Forelimb muscle (tissue), 1 donor: Measurements from ENCODE around the gene PPP1CB. TPM values are rescaled to one million over a fixed set of nuclear protein-coding genes. Genes with fewer than 3 reads are reported as not detected.

Source experiments
- DNase-seq: peaks from one replicate; pipeline ENCODE4 v3.0.0-alpha.2; 2013; ENCODE audit warnings: low read depth
- polyA plus RNA-seq: library from polyadenylated mRNA; unstranded; fragments of 120-200 nt; gene quantifications from one replicate; pipeline ENCODE4 v1.2.1, GENCODE V29; 2013; ENCODE audit not compliant: insufficient read length

The PPP1CB gene
- polyA plus RNA-seq, 1 donor: 195 TPM

DNA sequence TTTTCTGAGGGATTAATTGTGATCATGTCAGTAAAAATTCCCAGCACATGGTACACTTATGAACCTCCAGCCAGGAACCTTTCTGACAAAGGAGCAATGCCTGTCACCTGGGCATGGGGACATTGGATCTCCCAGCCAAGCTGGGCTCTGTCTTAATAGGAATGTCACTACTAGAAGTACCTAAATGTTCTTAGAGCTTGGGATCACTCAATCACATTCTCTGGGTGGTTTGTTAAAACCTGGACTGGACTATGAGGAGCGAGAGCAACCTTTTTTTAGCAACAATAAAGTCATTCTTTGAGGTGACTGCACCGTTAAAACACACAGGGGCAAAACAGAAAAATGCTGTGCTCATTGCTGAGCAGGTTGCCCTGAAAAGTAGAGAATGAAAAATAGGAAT, 6.4 kb upstream of the PPP1CB start:
- no peak for DNase-seq

DNA sequence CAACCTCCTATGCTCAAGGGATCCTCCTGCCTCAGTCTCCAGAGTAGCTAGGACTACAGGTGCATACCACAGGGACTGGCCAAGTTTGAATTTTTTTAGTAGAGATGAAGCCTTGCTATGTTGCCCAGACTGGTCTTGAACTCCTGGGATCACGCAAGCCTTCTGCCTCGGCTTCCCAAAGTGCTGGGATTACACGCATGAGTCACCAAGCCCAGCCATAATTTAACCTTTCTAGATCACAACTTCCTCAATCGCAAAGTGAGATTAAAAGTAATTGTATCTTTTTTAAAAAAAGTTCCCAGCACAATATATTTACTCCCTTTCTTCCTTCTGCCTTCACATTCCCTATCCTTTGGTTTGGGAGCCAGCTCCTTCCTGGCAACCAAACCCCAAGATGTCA, 5.8 kb upstream of the PPP1CB start:
- no peak for DNase-seq

DNA sequence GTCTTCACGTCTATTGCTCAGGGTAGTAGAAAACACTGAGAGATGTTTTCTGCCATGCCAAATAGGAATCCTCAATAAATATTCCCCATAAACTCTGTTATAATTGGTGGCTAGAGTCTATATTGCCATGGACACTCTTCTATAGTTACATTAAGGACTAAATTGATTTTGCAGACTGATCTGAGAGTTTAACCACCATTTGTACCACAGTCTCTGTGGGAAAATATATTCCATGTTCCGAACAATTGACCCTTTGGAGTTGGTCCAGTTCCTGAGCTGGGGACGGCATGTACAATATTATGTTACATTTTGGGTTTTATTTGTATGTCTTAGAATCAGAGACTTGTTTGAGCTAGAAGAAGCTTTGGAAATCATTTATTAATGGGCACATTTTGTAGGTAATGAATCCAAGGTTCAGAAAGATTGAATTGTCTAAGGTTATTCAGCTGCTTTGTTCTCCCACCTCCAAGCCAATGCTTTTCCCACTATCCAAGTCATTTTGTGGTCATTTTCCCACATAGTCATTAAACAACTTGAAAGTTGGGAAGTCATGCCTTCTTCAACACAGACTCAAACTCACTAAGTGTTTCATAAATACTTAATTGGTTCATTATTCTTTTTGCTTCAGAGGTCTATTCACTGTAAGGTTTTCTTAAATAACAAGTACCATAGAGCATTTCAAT, 5.1 kb upstream of the PPP1CB start:
- no peak for DNase-seq

DNA sequence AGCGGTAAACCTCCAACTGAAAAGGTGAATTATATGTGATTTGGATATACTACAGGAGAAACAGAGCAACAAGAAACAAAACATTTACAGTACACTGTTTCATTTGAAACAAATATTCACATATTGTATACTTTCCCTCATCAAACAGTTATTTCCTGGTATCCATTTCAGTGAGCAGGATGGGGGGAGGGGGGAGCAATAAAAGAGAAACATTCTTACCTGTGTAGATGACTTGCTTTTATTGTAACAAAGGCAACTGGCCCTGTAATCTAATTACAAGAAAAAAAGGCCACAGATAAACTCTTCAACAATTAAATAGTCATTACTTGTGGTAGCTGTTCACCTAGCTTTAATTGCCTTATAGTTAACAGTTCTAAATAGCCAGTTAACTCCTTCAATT, 3.9 kb upstream of the PPP1CB start:
- DNase-seq: no peak

DNA sequence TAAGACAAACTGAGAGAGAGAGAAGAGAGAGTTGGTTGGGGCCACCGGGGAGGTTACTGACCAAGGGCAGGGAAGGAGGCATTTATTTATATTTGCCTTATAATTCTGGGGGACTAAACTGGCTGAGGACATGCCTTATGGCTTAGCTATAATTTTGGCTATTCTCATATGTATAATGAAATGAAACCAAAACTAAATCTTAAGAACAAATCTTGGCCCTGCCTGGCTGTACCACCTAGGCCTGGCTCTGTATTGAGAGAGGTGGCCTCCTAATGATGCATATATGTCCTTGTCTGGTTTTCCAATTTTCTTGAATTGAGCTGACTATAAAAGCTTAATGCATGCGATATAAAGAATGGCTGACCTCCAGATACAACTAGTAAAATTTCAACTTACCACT, 3.5 kb upstream of the PPP1CB start:
- DNase-seq: no peak

DNA sequence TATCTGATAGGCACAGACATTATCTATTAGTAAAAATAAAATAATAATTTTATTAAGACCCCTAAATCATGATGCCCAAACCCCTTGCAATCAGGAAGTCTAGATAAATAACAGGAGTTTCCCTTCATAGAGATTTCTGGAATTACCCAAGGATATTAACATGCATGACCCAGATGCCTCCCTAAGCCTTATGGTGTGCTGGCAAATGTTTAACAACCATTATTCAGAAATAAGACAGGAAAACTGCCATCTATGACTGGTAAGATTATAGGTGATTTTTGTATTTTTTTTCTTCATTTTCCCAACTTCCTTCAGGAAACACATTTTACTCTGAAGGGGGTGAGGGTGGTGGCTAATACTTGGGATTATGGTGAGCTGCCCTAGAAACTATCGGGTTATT, 2.7 kb upstream of the PPP1CB start:
- no peak for DNase-seq

DNA sequence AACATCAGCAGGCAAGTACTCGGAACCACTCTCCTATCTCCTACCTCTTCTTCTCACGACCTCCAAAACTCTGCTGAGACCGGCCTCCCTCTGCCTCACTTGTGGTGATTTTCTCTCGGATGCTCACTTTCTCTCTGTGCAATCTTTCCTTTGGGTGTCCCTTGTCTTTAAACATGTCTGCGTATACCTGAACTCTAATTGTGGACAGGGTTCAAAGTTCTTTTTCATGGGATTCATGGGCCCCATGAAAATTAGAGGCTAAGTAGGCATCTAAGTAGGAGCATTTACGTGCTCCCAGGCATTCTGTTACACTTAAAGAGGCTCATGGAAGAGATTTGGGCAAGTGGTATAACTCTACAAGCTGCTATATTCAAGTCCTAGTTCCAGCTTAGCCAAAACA, 2.1 kb upstream of the PPP1CB start:
- no peak for DNase-seq

DNA sequence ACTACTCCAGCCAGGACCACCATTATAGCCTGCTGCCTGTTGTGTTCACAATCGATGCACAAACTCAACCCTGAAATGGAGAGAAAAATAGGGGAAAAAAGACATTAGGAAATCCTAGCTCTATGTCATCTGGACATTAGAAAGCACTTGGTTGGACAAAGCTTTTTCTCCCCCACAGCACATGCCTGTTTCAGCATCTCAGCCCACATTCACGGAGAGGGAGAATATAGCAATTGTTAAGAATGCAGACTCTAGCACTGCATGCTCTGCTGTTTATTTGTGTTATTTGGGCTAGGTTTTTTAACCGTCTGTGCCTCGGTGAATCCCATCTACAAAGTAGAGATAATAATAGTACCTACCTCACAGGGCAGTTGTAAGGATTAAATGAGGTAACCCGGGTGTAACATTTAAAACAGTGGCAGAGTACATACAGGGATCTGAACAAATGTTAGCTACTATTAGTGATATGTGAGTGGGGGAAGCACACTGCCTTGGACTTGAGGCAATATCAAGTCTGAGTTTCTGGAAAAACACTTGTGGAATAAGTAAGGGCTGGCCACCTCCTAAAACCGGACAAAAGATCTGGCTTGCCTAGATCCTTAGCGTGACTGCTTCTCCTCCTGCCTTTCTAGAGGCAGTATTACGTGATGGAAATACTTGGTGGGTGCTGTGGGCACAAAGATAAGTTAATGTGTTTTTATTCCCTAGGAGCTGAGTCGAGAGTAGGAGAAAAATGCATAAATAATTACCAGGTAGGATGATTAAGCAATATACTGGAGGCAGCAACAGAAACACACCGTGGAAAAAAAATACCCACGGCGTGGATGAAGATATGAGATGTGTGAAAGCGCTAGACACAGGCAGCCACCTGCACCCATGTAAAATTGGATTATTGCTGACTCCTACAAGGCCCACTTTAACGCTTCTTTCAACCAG, 1.0 kb upstream of the PPP1CB start:
- no peak for DNase-seq

DNA sequence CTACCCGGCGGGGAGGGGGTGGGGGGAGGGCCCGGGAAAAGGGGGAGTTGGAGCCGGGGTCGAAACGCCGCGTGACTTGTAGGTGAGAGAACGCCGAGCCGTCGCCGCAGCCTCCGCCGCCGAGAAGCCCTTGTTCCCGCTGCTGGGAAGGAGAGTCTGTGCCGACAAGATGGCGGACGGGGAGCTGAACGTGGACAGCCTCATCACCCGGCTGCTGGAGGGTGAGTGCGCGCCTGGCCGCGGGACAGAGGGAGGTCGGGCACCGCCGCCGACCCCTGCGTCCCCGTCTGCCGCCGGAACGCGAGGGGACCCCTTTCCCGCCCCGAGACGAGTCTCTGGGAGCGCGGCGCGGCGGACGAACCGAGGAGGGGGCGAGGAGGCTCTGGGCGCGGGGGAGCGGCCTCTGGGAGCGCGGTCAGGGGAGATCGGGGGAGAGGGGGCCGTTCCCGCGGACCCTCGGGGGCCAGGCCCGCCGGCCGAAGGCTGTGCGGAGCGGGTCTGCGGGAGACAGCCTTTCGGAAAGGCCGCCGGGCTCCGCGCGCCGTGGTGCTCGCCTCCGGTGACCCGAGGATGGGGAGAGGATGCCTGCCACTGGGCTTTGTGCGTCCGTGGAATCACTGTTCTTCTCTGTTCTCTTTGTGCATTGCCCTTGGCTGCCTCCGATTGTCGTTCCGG, 463 bp downstream of the PPP1CB start:
- DNase-seq: no peak

DNA sequence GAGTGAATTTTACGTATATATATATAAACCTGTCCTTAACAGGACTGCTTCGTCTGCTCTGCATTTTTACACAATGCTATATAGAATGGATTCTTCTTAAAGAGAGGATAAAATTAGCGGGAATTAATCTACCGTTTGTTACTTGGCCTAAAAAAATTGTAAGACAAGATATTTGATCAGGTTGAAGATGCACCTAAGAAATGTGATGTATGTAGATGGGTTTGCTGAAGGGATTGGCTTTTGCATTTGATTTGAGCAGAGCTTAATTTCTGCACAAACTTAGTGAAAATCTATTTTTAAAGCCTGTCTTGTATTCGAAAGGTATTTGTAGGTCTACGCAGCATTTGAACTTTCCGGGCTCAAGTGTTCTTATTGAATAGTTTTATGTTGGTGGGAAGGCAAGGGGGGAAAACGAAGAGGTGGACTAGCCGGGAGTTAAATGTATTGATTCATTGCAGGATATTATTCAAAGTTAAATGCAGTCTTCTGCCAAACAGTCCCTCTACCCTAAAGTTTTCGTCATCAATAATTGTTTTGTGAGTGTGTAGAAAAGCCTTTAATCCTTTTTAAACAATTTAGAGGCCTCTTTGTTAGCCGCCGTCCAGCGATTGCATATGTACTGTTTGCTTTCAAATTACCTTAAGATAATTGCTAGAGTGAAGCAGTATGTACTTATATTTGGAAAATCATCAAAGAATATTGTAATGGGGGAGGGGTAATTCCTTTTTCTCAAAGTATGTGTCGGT, 1.2 kb downstream of the PPP1CB start:
- DNase-seq: no peak

DNA sequence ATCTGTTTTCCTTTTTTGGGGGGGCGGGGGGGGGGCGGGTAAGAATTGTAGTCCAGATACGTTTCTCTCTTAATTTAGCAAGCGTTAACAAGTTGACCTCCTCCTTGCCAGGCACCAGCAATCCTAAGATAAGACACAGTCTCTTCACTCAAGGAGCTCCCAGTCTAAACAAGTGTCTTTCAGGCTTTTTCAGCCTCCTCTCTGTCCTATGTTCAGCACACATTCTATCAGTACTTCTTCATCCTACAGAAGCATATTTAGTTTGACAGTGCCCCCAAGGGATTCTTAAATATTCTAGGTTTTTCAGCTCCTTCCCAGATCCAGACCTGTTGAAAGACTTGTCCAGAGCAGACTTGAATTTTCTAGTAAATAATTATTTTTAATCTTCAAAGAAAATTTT, 2.7 kb downstream of the PPP1CB start:
- no peak for DNase-seq

DNA sequence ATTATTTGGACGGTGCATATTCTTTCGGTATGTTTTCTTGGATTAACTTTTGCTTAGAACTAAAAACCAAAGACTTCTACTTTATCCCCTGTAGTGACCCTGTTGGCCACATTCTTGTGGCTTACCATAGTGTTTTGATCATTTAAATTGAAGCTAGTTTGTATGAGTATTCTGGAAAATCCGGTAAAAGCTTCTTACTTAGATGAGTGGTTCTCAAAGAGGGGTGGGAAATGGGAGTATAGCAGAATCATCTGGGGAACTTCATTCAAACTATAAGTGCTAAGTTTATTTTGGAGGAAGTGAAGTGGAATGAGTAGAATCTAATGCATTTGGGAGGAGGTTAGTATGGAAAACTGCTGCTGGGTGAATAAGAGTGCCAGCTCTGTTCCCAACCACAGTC, 3.8 kb downstream of the PPP1CB start:
- DNase-seq: no peak

DNA sequence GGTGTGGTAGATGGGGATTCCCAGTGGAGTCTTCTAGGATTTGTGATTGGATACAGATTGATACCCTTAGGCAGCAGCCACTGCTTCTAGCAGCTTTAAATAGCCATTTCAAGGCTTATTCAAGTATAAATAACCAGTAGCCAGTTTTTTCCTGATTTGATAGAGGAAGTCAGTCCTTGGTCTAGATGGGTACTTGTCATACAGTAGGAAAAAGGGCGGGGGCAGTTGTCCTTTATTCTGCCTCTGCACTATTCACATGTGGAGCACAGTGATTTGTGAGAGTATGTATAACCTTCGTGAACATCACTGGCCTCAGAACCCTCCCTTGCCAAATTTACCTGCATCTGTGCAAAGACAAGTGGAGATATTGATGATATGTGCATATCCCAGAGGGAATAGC, 6.8 kb downstream of the PPP1CB start:
- DNase-seq: no peak

DNA sequence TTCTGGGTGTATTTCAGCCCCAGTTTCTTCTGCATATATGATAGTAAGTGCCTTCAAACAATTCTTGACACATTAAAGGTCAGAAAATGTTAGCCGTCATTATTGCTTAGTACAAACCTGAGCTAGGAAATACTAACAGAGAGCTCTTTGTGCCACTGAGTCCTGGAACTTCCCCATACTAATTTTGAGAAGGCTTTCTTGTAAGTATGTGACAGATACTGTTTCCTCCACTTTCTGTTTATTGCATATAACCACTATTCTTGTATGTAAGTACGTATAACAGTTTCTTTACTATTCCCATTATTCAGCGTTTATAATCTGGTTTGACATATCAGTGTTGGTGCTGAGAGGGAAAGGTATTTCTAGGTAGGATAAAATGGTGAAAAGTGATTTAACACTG, 9.8 kb downstream of the PPP1CB start:
- no peak for DNase-seq

DNA sequence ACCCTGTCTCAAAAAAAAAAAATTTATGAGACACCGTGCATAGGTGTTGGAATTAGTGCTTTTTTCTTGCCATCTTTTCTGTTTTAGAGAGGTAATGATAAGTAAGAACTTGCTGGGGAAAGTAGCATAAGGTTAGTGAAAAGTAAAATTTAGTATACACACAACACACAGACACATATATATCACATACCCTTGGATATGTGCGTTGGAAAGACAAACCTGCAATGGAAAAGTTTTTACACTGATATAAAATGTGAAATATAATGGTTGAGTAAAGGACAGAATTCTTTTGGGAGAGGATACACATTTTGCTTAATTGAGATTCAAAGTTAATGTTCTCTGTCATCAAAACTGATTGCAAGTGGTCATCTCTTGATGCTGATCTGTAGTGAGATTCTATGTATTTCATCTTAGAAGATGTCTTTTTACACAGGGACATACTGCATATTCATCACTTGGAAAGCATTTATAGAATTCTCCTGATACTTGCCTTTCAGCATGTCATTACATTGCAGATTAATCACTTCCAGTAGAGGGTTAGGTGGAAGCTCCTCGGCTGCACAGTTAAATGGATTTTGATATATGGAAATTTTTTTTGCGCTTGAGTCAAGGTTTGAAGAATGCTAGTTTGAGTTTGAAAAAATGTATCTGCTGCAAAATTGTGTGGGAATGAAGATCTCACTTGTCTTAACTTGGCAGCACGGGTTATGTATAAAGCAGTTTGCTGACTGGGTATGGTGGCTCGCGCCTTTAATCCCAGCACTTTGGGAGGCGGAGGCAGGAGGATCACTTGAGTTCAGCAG, 13.5 kb downstream of the PPP1CB start:
- DNase-seq: no peak

DNA sequence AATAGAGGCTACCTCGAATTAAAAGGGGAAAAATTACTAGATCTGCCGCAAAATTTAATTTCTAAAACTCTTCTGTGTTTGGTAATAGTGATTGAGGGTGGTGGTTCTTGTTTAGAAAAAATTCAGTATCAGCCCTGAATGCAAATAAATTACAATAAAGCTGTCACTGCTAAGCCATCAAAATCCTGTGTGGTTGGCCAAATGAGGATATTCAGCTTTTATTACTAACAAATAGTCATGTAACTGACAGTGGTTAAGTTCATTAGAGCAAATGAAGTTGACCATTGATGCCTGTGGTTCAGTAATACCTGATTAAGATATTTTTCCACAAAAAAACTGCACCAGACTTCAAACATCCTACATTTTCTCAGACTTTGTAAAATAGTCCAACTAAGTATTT, 14.4 kb downstream of the PPP1CB start:
- DNase-seq: no peak

DNA sequence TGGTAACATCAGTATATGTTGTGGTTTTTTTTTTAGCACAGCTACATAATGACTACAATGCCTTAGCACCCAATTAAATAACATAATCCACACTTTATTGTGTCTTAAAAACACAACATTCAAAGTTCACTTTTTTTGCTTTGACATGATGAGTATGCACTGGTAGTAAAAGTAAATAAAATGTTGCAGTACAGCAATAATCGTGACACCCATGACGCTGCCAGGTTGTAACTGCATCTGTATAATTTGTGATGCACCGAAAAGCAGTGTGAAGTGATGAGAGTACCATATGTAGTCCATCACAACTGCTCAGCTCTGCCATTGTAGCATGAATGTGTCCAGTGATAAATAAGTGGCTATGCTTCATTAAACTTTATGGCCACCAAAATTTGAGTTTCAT, 15.7 kb downstream of the PPP1CB start:
- DNase-seq: no peak

DNA sequence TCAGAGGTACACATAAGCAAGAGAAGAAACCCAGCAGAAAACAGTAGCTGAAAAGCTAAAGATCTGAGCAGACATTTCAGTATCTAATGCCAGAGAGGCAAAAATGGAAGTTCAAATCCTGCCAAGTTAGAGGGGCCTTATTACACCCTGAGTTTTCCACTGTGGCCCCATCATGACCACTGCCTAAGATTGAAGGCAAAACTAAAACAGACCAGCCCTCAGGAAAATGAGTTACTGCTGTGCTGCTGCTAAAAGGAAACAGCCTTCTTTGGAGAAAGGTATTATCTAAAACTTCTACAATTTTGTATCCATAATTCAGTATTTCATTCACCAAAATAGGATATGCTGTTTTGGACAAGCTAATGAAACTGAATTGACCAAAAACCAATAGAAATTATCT, 16.8 kb downstream of the PPP1CB start:
- DNase-seq: no peak

DNA sequence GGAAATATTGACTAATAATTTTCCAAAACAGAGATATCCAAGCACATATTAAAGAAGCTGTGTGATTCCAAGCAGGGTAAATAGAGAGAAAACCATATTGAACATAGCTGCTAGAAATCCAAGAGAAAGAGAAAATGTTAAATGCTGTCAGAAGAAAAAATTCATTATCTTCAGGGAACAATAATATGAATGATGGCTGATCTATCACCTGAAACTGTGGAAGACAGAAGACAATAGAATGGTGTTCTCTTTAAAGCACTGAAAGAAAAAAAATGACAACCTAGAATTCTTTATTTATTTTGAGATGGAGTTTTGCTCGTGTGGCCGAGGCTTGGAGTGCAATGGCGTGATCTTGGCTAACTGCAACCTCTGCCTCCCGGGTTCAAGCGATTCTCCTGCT, 17.3 kb downstream of the PPP1CB start:
- DNase-seq: no peak

DNA sequence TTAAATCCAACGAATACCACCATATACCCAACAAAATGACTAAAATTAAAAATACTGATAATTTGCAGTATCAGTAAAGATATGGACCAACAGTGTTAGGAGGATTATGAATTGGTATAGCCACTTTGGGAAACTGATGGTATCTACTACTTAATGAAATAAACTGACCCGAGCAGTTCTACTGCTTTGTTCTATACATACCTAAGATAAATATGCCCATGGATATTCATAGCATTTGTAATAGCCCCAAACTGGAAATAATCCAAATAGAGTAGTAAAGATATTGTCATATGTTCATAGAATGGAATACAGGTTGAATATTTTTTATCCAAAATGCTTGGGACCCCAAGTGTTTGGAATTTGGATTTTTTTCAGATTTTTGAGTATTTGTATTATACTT, 20.7 kb downstream of the PPP1CB start:
- DNase-seq: no peak

DNA sequence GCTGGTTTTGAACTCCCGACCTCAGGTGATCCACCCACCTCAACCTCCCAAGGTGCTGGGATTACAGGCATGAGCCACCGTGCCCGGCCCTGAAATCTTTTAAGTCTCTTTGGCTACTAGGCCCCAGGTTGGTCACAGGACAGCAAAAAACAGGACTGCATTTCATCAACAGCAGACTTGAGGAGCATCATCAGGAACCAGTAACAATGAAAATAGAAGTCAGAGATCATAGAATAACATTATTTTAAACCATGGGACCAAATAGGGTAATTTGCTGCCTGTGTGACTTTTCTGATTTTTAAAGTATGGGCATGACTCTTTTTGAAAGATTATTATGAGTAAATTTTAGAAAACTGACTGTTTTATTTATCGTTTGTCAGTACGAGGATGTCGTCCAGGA, 24.8 kb downstream of the PPP1CB start:
- no peak for DNase-seq
